Adrenal gland (tissue), 12 donors: ENCODE results near the gene NOL9. TPM values are rescaled to one million over a fixed set of nuclear protein-coding genes. Genes with fewer than 3 reads are reported as not detected.

Experiments
- DNase-seq, 7 donors: peaks; one replicate each; pipeline ENCODE4 v3.0.0-alpha.2; 2019 to 2020
- H3K27ac ChIP-seq, 5 donors: fragments of 200-600 bp; sonication (generic) in 4 of 5; 1 replicate in 3 of 5; 2 replicates in 2 of 5; pipeline versions ENCODE4 v1.5.1 to v1.8.0; 2016 to 2020; ENCODE audit warnings: mild to moderate bottlenecking in 1 of 5
- H3K27me3 ChIP-seq: fragments of 200-600 bp; 2 replicates; pipeline ENCODE4 v1.8.0; 2021
- H3K36me3 ChIP-seq, 2 donors: fragments of 200-600 bp; replicated peaks in 1 of 2; 1 replicate in 1 of 2; 2 replicates in 1 of 2; pipeline versions ENCODE4 v1.5.1 to v1.8.0; 2018 to 2022
- H3K4me1 ChIP-seq, 2 donors: fragments of 200-600 bp; replicated peaks in 1 of 2; 1 replicate in 1 of 2; 2 replicates in 1 of 2; pipeline versions ENCODE4 v1.5.1 to v1.8.0; 2018 to 2021
- H3K4me3 ChIP-seq, 4 donors: fragments of 200-600 bp; sonication (generic) in 3 of 4; one replicate each; pipeline ENCODE4 v1.5.1; 2016 to 2018
- H3K9me3 ChIP-seq, 3 donors: fragments of 200-600 bp; sonication (generic) in 1 of 3; replicated peaks in 1 of 3; 1 replicate in 2 of 3; 2 replicates in 1 of 3; pipeline versions ENCODE4 v1.5.1 to v1.8.0; 2016 to 2021
- POLR2A ChIP-seq, 2 donors: fragments of 450-650 bp; IDR thresholded peaks; one replicate each; pipeline ENCODE4 v1.6.1; 2017; ENCODE audit warnings: antibody characterized with exemption in 2 of 2, mild to moderate bottlenecking in 2 of 2, moderate library complexity in 1 of 2
- WGBS, 4 donors: extraction: QIAGEN DNeasy Blood & Tissue Kit in 2 of 4; methylation state at CpG; one replicate each; pipeline versions ENCODE4 v1.1.5 to v1.1.7; 2013 to 2017; 5-methylcytosine and 5-hydroxymethylcytosine counted together
- intact Hi-C, 2 donors: fragments of 100-400 bp; cut with DNase I; formaldehyde crosslinking; loops; one replicate each; pipeline versions ENCODE4 v1.14.1 to v1.15.0; 2022 to 2023
- polyA plus RNA-seq, 3 donors: library from polyadenylated mRNA; stranded (reverse); fragments of 200-250 nt in 2 of 3; fragments of 350-450 nt in 1 of 3; fragmentation: Illumina TruSeq in 1 of 3; extraction: RNeasy Lipid Tissue Mini Kit (QIAGEN cat#74804) in 1 of 3; gene quantifications; one replicate each; pipeline ENCODE4 v1.2.3, GENCODE V29; 2013 to 2014
- total RNA-seq, 9 donors: library from RNA; depleted of rRNA in 4 of 9; stranded (reverse); fragments of >200 nt in 4 of 9; fragments of 120-200 nt in 1 of 9; fragmentation: NEBNext Ultra II Directional in 1 of 9; extraction: Animal tissue kit (Norgen Biotek cat#: 25700) in 1 of 9; gene quantifications; one replicate each; pipeline versions ENCODE4 v1.1.0 to v1.2.4, GENCODE V29; 2013 to 2023
- TF ChIP-seq, protein P1 (sequence below), 6 experiments: fragments of 450-650 bp in 4 of 6; fragments of 200-600 bp in 2 of 6; sonication (generic) in 1 of 6; IDR thresholded peaks; 1 replicate in 5 of 6; 2 replicates in 1 of 6; pipeline versions ENCODE4 v1.5.1 to v1.8.0; 2016 to 2021; ENCODE audit warnings: antibody characterized with exemption in 6 of 6, mild to moderate bottlenecking in 2 of 6, moderate library complexity in 1 of 6
- donor health status: healthy with polysubstance abuse.
- donor health status: Bipolar disorder and iron deficiency.
- donor health status: DM: yes; HTN: yes; CAD: no.
- donor health status: DM: no; HTN: no; CAD: no.
- donor health status: DM: no; HTN: no; CAD: no.
- donor health status: DM: yes; HTN: yes; CAD: no.

Gene NOL9
- total and polyA plus RNA-seq, 12 donors, result 5.9 to 39.7 (median 19.7) TPM

DNA sequence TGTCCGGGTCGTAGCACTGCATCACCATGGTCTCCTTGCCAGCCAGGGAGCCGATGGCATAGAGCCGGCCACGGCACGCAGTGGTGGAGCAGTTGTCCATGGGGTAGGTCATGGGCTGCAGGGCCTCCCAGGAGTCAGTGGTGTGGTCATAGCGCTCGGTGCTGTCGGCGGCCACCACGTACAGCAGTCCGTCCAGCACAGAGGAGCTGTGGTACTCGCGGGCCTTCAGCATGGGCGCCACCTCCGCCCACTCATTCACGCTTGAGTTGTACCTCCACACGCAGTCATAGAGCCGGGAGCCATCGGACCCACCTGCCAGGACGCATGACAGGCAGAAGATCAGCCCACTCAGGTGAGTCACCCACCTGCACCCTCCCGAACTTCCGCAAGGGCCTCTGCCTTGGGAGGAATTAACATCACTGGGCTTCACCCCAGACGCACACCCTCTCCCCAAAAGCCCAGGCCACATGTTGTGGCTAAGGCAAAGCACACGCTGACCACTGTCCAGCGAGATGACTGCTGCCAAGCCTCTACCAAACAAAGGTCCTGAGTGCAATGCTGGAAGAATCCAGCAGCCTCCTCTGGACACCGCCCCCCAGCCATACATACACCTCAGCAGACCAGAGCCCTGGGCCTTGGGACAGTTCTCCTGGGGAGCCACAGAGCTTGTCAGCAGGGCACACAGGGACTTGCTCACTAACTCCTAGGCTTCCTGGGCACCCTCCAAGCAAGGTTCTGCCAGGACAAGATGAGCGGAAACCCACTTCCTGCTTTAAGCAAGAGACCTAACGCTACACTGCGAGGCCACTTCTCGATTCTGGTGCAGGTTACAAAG is 45.0 kb upstream of the NOL9 start:
- Histone ChIP-seq H3K27ac (peak overlapping the region in 2 of 5 donors; percentile 35 to 99), H3K4me3 (peak overlapping the region in 2 of 4 donors; percentile 7 to 71), H3K4me1 (peaks cover 43 to 52% of the 10 kb centered on the region in 2 donors), H3K27me3 (no peaks in the 10 kb centered on the region), H3K9me3 (no peaks in the 10 kb centered on the region), H3K36me3 (peaks cover 0 to 52% of the 10 kb centered on the region in 2 donors)
- WGBS, 4 donors, result 66 to 77% (median 75%) methylated on average over 12 to 31 of the region's 31 CpGs
- TF ChIP-seq, protein P1, sequence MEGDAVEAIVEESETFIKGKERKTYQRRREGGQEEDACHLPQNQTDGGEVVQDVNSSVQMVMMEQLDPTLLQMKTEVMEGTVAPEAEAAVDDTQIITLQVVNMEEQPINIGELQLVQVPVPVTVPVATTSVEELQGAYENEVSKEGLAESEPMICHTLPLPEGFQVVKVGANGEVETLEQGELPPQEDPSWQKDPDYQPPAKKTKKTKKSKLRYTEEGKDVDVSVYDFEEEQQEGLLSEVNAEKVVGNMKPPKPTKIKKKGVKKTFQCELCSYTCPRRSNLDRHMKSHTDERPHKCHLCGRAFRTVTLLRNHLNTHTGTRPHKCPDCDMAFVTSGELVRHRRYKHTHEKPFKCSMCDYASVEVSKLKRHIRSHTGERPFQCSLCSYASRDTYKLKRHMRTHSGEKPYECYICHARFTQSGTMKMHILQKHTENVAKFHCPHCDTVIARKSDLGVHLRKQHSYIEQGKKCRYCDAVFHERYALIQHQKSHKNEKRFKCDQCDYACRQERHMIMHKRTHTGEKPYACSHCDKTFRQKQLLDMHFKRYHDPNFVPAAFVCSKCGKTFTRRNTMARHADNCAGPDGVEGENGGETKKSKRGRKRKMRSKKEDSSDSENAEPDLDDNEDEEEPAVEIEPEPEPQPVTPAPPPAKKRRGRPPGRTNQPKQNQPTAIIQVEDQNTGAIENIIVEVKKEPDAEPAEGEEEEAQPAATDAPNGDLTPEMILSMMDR (IDR thresholded peaks at IDR 0.05), result no peak
- no peak for TF ChIP-seq POLR2A (IDR thresholded peaks at IDR 0.05)
- peak in 4 of 7 donors; percentile 46 to 70 (median 56) for DNase-seq
- intact Hi-C loops, result no loop called here

DNA sequence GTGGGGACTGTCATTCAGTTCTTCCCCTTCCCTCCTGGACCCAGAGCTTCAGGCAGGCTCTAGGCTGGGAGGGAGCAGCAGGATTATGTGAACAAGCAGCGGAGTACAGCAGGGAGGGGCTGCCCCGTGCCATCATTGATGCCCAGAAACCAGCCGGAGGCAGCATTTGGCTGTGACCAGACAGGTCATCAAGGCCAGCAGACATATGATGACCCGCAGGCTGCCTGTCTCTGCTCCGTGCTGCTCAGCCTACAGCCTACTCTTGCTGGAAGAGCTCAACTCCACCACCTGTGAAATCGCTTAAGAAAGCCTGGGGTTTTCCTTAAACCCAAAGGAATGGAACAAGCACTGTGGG is 43.4 kb upstream of the NOL9 start:
- WGBS, 4 donors, result 49 to 65% (median 59%) methylated on average over 5 to 6 of the region's 6 CpGs
- Histone ChIP-seq H3K9me3 (no peaks in the 10 kb centered on the region), H3K27me3 (no peaks in the 10 kb centered on the region), H3K4me3 (no peak overlapping the region), H3K36me3 (peaks cover 0 to 68% of the 10 kb centered on the region in 2 donors), H3K4me1 (peaks cover 33 to 44% of the 10 kb centered on the region in 2 donors), H3K27ac (peak overlapping the region in 3 of 5 donors; percentile 4 to 26 (median 13))
- intact Hi-C loops, result no loop called here
- DNase-seq, result peak in 3 of 7 donors; percentile 63 to 70 (median 66)
- TF ChIP-seq, protein P1 (IDR thresholded peaks at IDR 0.05), result no peak
- TF ChIP-seq POLR2A (IDR thresholded peaks at IDR 0.05), result no peak

DNA sequence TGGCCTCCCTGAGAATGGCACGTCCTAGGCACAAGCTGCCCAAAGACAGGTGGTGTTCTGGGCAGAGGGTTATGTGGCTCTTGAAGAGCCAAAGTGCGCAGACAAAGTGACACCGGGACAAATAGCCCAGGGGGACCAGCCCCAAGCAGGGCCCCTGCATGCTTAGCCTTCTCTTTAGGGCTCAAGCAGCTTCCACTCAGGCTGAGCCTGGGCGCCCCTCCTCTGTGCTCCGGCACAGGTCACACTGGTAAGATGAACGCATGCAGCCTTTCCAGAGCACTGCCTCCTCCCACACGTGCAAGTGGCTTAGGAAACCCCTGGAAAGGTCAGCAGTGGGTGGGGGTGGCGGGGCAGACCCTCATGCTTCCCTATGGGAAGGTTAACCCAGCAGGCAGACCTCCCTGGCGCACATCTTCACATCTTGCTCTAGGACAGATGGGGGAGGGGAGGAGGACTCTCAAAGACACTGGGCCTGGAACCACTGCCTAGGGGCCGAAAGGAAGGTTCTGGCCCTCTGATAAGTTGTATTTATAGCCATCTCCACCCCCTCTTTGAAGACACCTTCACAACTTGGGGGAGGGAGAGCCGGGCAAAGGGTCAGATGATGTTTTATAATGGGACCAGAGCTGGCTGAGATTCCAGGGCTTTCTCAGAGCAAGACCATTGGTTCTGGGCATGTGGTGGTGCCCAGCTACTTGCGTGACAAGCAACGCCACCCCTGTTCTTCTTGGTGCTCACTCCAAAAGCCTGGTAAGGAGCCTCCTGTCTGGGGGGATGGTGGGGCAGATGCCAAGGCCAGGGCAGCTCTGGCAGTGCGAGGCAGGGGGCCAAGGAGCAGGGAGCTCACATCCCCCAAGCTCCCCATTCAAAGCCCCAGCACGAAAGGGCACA is 42.8 kb upstream of the NOL9 start:
- WGBS, 4 donors, result 68 to 73% (median 71%) methylated on average over 11 to 15 of the region's 15 CpGs
- H3K4me1 ChIP-seq, result peaks cover 33 to 44% of the 10 kb centered on the region in 2 donors
- DNase-seq, result no peak
- H3K9me3 ChIP-seq, result no peaks in the 10 kb centered on the region
- TF ChIP-seq POLR2A (IDR thresholded peaks at IDR 0.05), result no peak
- TF ChIP-seq, protein P1 (IDR thresholded peaks at IDR 0.05), result no peak
- H3K27ac ChIP-seq, result peak overlapping the region in 2 of 5 donors; percentile 4 to 26
- peaks cover 0 to 74% of the 10 kb centered on the region in 2 donors for H3K36me3 ChIP-seq
- H3K27me3 ChIP-seq, result no peaks in the 10 kb centered on the region
- H3K4me3 ChIP-seq, result no peak overlapping the region
- intact Hi-C loops, result no loop called here

DNA sequence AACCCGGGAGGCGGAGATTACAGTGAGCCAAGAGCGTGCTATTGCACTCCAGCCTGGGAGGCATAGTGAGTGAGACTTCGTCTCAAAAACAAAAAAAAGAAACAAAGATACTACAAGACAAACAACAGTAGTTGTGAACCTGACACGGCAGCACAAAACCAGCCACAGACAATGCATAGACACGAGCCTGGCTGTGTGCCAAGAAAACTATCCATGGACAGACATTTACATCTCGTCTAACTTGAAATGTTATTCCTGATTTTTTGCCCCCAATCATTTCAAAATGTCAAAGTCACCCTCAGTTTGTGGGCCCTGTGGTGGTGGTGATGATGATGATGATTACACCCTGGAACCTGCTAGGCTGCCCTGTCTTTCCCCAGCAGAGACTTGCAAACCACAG is 42.0 kb upstream of the NOL9 start:
- intact Hi-C loops, result no loop called here
- H3K27ac ChIP-seq, result no peak overlapping the region

More for the DNA sequence above, 42.0 kb upstream of the NOL9 start:
- H3K4me3 ChIP-seq, result no peak overlapping the region
- TF ChIP-seq, protein P1 (IDR thresholded peaks at IDR 0.05), result no peak
- TF ChIP-seq POLR2A (IDR thresholded peaks at IDR 0.05), result no peak
- H3K9me3 ChIP-seq, result no peaks in the 10 kb centered on the region
- H3K4me1 ChIP-seq, result peaks cover 33 to 50% of the 10 kb centered on the region in 2 donors
- 58 to 63% (median 60%) methylated on average over 7 of the region's 7 CpGs for WGBS, 4 donors
- peaks cover 0 to 81% of the 10 kb centered on the region in 2 donors for H3K36me3 ChIP-seq
- no peaks in the 10 kb centered on the region for H3K27me3 ChIP-seq
- no peak for DNase-seq
